Measurements from ENCODE around the gene SP110. TPM values are rescaled to one million over a fixed set of nuclear protein-coding genes. Genes with fewer than 3 reads are reported as not detected.
"Not testable (repeated sequence)": the region's sequence is repeated elsewhere in the genome, so short reads cannot be mapped to it uniquely, and the experiment has no call there.

SP110 gene
- not detected in 2 replicates for polyA plus RNA-seq (2014; cell fraction: cytosol; rRNA removed)
- polyA plus RNA-seq (2014; cell fraction: nucleus; rRNA removed), result not detected in 2 replicates

DNA sequence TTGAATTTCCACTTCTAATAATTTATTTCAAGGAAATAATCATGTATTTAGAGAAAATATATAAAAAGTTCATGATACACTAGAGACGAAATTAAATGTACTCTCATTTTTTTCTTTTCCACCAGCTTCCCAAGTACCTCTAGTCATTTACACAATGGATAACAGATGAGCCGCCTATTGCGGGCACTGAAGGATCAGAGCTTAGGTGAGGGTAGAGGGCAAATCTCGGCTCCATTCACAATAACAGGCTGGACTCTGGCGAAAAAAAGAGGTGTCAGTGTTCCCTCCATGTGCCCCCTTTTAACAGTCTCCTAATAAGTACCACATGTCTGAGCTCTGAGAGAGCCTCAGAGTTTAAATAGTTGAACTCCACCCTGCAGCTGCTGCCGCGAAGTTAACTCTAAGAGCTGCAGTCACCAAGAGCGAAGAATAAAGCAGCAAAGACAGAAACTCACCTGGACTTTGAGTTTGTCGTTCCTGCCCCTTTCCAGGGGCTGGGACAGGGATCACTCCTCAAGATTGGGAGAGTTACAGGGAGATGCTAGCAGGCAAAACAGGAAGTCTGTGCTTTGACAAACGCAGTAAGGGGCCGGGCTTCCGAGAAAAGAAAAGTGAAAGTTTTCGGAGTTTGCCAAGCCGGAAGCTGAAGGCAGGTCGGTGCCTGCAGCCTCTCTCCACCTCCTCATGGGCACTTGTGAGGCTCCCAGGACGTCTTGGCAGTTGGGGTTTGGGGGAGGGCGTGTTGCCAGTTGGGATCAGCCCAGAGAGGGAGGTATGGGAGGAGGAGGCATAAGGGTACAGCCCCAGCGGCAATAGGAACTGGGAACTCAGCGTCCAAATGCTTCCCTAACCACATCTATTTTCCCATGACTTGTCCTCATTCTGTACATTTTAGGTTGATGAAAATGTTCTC lies at the start of gene SP110:
TSS of gene SP110 (minus strand) at position 566 of the 913 bp plus-strand sequence. CDS start 3,057 bp downstream, outside the sequence.
- DNase-seq (ENCODE audit: low spot score), result no peak

DNA sequence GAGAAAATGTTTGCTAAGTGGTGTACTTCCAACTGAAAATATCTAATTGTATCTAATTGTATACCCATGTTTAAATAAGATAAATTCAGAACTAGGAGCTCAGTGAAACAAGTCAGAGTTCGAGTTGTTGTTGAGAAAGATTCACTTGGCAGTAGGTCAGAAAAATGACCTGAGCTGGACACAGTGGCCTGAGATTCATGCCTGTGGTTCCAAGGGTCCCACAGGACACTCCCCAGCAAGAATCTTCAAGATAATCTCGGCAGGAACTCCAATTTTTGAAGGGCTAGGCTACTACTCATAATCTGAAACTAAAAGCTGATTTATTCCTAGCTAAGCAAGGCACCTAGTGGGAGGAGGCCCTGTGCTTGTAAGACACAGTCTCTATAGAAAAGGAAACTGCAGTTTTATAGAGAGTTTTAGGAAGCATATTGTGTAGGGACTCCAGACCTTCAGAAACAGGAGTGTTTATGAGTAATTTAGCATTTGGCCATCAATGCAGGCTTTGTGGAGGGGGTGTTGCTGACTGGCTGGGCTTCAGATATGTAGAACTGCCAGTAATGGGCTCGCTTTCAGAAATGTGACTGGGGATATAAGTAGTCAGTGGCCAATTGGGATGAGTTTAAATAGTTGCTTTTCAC lies 48.9 kb upstream of the SP110 start:
- no peak for DNase-seq (ENCODE audit: low spot score)

DNA sequence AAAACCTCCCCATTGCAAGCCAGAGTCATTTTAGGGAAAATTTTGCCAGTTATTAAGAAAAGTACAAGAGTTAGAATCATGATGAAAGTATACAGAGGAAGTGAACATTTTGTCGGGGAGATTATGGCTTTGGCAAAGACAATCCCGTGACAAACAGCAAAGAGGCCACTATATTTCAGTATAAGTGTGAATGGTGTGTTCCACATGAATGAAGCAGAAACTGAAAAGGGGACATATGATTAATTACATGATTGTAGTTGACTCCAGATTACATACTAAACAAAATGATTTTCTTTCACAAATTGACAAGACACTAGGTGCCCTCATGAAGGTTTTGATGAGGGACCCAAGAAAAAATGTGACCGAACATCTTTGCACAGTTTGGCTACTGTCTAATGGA lies 47.8 kb upstream of the SP110 start:
- no peak for DNase-seq (ENCODE audit: low spot score)

DNA sequence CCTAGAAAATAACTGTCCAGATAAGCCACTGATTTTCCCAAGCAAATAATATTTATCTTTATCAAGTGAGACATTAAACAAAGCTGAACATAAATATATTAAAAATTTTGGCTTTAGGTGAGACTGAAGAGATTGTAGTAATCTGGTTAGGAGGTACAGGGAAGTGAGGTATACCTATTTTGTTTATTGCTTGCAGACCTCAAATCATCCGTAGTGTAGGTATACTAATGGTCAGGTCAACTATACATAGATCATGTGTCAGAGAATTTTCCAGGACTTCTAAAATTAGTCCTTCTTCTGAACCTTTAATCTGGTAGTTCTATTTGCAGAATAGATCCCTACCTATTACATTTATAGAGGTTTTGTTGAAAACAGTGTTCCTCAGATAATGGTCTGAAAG lies 47.3 kb upstream of the SP110 start:
- no peak for DNase-seq (ENCODE audit: low spot score)

DNA sequence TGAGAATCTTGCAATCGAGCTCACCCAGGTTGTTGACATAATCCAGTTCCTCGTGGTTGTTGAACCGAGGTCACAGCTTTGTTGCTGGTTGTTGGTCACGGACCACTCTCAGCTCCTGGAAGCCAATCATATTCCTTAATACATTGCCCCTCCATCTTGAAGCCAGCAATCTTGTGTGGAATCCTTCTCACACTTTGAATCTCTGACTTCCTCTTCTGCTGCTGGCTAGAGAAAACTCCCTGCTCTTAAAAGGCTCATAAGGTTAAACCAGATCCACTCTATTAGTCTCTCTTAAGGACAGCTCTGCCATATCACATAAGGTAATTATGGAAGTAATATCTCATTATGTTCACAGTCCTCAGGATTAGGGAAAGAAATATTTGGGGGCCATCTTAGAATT lies 46.9 kb upstream of the SP110 start:
- DNase-seq (ENCODE audit: low spot score), result no peak

DNA sequence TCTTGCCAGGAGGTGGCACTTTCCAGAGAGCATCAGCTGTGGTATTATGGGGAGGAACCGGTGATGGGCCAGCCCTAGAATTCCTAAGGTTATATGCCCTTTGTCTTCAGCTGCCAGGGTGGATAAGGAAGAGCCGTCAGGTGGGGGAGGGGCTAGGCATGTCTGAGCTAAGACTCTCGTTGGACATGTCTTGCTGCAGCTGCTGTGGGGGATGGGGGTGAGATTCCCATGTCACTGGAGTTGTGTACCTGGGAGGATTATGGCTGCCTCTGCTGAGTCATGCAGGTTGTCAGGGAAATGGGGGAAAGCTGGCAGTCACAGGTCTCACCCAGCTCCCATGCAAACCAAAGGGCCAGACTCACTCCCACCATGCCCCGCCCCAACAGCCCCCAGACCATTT lies 45.2 kb upstream of the SP110 start:
- not testable (repeated sequence) for DNase-seq (ENCODE audit: low spot score)

DNA sequence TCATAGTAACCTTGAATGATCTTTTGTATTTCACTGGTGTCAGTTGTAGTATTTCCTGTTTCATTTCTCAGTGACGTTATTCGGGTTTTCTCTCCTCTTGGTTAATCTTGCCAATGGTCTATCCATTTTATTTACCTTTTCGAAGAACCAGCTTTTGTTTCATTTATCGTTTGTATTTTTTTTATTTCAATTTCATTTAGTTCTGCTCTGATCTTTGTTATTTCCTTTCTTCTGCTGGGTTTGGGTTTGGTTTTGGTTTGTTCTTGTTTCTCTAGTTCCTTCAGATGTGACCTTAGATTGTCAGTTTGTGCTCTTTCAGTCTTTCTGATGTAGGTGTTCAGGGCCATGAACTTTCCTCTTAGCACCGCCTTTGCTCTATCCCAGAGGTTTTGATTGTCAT lies 42.5 kb upstream of the SP110 start:
- no peak for DNase-seq (ENCODE audit: low spot score)

DNA sequence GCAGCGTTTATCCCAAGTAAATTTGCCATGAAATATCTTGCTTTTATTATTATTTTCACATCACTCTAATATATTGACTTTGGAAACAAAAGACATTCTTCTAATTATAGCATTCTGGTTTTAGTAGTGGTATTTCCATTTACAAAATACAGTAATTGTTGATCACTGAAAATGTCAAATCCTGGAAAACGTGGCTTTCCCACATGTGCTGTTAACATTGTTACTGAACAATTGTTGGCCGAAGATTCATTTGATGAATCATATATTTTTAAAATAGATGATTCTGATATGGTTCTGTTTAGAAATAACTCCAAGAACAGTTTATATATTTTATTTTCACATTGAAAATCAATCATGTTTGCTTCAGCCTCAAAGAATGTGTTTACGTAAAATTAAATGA lies 38.7 kb upstream of the SP110 start:
- no peak for DNase-seq (ENCODE audit: low spot score)

DNA sequence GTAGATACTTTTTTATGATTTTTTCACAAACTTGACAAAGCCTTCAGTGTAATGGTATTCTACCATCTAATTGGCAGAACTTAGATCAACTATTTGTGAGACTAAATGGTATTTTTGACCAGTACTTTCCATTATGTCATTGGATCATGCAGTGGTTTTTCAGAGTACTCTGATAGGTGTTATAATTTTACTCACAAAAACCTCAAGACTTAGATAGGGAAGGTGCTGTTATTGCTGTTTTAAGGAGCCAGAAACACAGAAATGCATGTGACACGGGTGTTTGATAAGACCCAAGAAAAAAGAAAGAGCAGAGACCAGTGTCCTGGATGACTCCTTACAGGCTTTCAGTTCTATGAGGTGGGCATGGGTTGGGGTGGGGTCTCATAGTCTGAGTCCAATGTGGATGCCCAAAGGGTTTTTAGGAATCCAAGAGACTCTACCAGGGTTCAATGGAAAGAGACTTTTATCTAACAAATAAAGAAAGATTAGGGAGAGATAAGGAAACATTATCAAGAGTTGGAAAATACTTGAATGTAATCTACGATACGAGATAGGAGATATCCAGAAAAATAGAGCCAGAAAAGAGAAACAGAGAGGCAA lies 37.0 kb upstream of the SP110 start:
- DNase-seq (ENCODE audit: low spot score), result no peak

DNA sequence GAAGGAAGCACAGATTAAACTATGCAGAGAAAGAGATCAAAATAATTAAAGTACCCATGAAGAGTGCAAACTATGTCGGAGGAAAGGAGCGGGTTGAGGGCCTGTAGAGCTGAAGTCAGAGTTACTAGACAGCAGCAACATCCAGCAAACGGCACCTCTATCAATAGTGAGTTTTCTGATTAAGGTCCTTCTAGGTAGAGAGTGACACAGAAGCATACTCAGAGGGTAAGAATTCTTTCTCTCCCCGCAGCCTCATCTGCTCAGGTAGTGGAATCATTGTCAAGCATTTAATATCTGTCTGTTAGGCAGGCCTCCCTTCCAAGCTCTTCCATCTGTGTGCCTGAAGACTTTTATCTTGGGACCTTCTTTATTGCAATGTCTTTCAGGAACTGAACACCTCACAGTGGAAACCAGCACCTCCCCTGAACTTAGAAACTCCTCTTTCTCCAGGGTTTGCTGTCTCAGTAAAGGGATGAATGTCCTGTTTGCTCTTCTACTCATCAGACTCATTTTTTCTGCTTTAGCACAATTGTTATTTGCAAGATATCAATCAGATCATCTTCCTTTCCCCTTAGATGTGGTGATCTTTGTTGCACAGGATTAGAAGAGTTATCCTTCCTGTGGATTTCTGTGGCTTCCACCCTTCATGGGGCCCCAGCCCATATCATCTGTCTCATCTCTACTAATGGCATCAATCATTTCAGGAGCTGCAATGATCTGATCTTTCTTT lies 34.5 kb upstream of the SP110 start:
- no peak for DNase-seq (ENCODE audit: low spot score)

DNA sequence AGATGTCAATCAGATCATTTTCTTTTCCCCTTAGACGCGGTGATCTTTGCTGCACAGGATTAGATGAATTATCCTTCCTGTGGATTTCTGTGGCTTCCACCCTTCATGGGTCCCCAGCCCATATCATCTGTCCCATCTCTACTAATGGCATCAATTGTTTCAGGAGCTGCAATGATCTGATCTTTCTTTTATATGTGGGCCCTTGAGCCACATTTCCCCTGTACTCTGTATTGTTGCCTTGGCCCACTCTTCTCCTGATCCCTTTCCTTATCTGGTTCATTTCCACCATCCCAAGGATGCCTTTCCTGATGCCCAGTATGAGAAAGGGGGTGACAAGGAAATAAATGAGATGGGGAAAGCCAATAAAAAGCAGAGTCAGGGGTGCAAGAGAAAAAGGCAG lies 30.4 kb upstream of the SP110 start:
- DNase-seq (ENCODE audit: low spot score), result no peak

DNA sequence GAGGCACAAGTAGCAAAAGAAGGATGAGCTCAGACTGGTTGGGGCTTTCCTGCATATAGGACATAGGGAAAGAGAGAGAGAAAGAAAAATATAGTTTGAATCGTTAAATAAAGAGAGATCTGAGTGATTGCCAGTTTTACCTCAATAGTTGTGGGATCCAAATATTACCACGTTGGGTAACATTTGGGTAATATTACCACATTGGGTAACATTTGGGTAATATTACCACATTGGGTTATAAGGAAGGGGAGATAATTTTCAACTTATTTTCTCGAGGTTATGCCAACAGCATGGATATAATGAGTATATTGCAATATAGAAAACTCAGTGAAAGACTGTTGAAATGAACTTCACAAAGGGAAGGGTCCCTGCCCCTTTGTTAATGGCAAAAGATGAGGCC lies 26.4 kb upstream of the SP110 start:
- no peak for DNase-seq (ENCODE audit: low spot score)

DNA sequence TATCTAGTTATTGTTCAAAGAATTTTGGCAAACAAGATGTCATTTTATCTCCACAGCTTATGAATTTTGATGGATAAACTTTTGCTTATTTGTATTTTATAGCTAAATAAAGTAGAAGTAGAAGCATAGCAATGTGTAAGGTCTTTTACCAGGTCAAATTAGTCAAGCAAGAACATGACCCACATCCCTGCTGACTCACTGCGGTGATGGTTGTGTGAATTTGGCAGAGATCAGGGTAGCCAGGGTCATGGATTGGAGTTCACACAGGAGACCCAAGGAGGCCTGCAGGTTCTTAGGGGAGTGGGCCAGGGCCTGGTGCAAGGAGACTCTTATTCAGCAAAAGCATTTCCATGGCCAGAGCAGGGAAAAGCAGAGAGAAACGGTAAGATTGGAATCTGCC lies 24.4 kb upstream of the SP110 start:
- no peak for DNase-seq (ENCODE audit: low spot score)

DNA sequence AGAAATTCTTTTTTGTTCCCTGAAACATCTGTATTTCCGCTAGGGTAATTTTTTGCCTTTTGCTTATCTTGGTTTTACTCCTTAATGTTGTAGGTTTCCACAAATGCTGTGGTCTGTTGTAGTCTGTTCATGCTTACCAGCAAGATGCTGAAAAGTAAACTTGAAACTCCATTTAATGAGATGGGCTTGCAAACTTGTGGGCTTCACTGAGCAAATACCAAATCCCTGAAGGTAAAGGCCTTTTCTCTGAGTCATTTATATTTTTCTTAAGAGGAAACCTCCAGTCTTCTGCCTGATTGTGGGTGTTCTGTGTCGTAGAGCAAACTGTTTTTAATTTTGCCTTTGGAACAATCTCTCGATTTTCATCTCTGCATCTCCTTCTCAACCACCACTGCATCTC lies 15.1 kb upstream of the SP110 start:
- DNase-seq (ENCODE audit: low spot score), result no peak

DNA sequence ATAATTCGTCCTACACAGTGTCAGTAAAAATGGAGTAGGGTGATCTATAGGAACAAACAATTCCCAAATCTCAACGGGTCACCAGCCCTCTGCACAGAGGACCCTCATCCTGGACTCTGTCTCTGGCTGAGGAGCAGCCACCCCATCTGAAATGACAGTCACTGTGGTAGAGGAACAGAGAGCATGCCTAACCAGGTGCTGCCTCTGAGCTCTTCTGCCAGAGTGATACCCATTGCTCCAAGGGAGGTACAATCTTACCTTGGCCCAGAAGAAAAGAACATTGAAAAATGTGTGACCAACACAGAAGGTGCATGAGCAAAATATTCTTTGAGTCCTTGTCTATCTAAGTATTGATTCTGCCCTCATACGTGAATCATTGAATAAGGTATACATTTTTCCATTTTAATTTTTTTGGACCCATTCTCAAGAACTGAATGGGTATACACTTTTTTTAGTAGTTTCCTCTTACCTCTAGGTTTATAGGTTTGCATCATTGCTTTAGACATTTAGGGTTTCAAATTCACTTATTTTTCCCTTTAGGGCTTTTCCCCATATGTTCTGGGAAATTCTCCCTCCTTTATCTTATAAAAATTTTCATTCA lies 14.4 kb upstream of the SP110 start:
- no peak for DNase-seq (ENCODE audit: low spot score)

DNA sequence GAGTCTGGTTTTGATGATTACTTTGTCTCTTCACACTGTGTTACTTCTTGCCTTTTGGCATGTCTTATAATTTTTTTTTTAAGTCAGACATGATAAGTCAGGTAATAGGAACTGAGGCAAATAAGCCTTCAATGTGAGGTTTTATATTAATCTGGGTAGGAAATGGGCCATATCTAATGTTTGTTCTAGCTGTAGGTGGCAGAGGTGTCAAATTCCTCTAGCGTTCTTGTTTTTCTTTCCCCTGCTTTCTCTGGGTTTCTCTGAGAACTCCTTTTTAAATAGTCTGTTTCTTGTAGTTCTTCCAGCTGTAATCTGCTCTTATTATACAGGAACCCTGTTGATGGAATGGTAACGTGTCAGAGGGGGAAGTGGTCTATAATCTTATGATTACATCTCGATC lies 11.5 kb upstream of the SP110 start:
- no peak for DNase-seq (ENCODE audit: low spot score)

DNA sequence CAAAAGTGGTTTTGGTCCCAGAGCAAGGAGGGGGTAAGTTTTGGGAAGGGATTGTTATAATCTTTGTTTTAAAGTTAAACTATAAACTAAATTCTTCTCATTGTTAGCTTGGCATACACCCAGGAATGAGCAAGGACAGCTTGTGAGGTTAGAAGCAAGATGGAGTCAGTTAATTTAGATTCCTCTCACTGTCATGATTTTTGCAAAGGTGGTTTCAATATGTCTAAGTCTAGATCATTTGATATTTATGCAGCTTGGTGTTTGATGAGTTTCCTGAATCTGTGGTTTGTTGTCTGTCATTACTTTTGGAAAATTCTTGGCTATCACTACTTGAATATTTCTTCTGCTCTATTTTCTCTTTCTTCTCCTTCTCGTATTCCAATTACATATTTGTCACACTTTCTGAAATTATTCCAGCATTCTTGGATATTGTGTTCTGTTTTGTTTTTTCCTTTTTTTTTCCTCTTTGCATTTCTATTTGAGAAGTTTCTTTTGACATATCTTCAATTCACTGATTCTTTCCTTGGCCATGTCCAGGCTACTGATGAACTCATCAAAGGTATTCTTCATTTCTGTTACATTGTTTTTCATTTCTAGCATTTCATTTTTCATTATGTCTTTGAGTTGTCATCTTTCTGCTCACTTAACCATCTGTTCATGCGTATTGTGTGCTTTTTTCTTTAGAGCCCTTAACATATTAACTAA lies 10.9 kb upstream of the SP110 start:
- DNase-seq (ENCODE audit: low spot score), result no peak

DNA sequence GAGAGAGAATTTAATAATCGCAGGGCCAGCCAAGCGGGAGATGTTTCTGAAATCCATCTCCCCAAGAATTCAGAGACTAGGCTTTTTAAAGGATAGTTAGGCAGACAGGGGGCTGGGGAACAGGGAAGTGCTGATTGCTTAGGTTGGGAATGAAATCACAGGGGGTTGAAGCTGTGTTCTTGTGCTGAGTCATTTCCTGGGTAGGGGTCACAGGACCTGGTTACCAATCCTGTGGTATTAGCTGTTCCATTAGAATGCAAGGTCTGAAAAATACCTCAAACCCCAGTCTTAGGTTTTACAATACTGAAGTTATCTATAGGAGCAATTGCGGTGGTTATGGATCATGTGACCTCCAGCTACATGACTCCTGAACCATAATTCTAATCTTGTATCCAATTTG lies 10.3 kb upstream of the SP110 start:
- no peak for DNase-seq (ENCODE audit: low spot score)

DNA sequence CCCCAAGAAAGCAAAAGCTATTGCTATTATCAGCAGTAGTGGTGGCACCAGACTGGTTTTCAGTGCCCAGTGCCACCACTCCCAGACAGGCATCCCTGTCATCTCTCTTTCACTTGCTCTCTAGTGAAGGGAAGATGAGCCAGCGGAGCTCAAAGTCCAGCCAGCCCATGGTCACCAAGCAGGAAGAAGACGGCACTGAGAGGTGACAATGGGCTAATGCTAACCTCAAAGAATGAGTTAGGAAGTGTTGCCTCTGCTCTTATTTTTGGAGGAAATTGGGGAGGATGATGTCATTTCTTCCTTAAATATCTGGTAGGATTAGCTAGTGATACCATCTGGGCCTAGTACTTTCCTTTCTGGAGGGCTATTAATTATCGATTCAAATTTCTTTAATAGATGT lies 7.4 kb upstream of the SP110 start:
- no peak for DNase-seq (ENCODE audit: low spot score)

DNA sequence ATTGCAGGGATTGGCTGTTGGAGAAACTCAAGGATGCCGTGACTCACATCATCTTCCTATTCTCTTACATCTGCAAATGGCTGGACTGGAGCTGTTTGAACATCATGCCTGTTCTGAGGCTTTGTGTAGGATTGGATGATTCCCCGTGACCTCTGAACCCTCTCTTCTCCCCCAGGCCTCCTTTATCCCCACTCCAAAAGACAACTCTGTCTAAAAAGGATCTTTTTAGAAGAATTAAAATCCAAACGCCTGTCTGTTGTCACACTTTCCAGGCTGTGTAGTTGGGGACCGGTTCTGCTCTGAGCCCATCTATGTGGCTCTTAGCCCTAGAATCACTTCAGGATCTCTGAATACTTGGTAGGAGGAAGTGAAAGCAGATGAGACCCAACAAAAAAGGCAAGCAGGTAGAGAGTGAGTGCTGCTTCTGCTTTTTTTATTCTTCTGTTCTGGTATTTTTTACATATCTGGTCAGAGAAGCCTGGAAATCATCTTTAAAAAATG lies 6.3 kb upstream of the SP110 start:
- DNase-seq (ENCODE audit: low spot score), result no peak

DNA sequence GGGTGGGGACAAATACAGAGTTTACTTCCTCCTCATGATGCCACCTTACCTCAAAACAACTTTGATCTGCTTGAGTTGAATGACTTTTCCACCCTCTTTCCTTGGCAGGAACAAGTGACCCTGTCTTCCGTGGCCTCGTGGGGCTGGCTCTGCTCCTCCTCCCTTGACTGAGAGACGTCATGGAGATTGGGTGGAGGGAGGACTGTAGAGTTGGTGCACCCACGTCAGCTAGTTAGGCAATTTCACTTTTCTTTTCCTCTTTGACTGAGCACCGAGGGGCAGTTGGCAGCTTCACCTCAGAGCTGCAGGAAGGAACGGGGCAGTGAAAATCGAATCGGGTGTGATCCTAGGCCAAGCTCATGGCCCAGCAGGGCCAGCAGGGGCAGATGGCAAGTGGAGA lies 5.7 kb upstream of the SP110 start, which contains the start of gene SP140:
TSS of gene SP140 (plus strand) at position 251 of the 400 bp plus-strand sequence. CDS start at position 360, 109 bp downstream.
- DNase-seq (ENCODE audit: low spot score), result no peak
